NCI-H146 treated with DMSO at 0.1 percent for 48 hours (cell line): Measurements from ENCODE around the gene MEG3.
A peak's percentile ranks its signal among the peaks of the same experiment; 100 is the strongest.

Source experiments
- DNase-seq: peaks from one replicate; lab custom pipeline; 2025; ENCODE audit not compliant: unreplicated experiment; lab: John Stamatoyannopoulos, UW

MEG3 gene

DNA sequence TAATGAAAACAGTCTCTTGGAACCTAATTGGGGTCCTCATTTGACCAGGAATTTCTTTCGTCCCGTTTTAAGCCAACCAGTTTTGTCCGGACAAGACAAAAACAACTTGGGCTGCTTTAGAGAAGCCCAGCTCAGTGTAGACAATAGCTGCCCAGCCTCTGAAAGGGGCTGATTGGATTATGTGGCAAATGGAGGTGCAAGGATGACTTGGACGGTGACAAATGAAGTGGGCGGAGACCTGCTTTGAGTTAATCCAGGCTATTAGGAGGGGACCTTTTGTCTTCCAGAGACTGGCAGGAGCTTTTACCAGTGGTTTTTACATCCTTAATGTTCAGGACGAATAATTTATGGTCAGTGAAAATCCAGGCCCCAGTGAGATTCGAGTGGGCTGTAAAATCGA is 4.8 kb downstream of the MEG3 start:
- DNase-seq, result no peak

- no peak for DNase-seq
Measured at GRCh38 chr14:100832311-100832960, 6.5 kb downstream of the MEG3 start.

DNA sequence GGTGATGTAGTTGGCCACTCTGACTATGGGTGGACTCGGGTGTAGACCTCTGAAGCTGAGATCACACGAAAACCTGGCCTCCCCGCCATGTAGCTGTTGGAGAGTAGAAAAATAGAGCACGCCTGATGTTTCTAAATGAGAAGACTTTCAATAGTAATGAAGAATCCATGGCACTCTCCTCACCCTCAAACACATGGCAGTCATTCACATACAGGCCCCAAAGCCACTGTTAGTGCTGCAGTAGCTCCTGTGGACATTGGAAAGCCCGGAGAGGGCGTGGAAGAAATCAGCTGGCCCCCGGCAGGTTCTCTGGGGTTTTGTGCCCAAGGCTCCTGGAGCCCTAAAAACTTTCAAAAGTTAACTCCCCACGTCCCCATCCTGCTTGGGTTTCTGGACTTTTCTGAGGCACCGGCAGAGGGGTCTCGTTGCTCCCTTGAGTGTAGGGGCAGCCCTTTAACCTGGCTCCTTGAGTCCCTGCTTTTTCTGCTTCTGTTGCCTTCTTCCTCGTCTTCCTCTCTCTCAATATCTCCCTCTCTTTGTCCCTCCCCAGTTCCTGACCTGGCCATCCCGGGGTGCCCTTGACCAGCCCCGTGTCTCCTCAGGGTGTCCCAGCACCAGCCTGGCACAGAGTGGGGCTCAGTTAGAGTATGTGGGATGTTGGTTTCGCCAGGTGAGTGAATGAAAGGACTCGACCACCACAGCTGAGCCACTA is 8.3 kb downstream of the MEG3 start:
- no peak for DNase-seq

- no peak for DNase-seq
Measured at GRCh38 chr14:100834794-100835547, 9.1 kb downstream of the MEG3 start.

DNA sequence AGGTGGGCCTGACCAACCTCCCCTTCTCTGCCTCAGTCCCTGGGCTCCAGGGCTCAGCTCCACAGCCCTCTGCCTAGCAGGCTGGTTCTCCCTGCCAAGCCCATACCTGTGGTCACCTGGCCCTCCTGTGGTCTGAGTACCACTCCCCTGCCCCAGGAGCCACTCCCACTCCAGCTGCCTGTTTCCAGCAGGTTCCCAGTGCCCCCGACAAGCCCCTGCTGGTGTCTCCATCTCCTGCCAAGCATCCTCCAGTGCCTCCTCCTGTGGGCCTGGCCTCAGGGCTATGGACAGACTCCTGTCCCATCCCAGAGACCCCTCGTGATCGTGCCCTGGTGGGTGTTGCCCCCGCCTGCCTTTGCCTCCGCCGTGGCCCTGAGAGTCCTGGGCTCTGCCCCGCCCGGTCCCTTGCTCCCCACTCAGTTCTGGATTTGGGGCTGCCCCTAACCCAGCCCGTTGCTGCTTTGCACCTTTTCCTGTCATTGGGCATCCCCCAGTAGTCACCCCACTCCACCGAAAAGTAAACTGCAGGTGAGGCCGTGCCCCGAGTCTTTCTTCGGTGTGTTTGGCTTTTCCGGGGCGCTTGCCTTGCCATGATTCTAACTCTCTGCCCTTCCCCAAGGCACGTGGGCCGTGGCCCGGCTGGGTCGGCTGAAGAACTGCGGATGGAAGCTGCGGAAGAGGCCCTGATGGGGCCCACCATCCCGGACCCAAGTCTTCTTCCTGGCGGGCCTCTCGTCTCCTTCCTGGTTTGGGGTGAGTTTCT is 9.8 kb downstream of the MEG3 start:
- DNase-seq, result no peak

- DNase-seq, result no peak
Measured at GRCh38 chr14:100836311-100836805, 10.4 kb downstream of the MEG3 start.

DNA sequence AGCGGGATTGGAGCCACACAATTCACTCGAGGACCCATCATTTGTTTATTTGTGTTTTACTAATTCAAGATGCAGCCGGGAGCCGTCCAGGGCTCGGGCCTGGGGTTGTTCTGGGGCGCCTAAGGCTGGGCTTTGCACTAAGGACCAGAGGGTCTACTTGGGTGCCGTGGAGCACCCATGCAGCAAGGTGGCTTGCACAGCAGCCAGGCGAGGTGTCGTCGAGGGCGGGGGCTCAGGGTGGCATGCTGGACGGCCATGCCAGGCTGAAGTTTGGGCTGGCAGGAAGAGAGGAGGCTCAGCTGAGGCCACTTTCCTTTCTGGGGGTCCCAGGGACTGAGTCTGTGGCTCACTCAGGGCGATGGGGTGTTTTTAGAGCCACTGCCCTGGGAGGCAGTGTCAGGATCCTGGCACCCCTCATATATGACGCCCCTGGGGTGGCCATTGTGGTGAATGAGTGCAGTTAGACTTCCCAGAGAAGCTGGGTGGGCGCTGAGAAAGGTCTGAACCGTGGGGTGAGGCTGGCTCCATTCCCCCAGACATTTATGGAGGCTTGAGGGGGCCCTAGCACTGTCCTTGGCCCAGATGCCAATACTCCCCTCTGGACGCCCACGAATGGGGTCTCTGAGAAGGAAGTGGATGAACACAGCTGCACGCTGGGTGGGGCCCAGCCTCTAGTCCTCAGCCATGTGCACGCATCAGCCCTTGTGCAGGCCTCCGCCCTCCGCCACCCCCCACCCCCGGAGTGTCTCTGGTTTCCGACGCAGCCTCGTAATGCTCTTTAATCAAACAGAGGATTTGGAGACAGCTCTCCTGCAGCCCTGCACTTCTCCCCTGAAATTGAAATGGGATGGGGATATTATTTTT is 11.3 kb downstream of the MEG3 start:
- no peak for DNase-seq

- no peak for DNase-seq
Measured at GRCh38 chr14:100837805-100838350, 12.0 kb downstream of the MEG3 start.

- no peak for DNase-seq
Measured at GRCh38 chr14:100838493-100839314, 12.8 kb downstream of the MEG3 start.

GRCh38 chr14:100839315-100839585 is 13.3 kb downstream of the MEG3 start:
- no peak for DNase-seq

DNA sequence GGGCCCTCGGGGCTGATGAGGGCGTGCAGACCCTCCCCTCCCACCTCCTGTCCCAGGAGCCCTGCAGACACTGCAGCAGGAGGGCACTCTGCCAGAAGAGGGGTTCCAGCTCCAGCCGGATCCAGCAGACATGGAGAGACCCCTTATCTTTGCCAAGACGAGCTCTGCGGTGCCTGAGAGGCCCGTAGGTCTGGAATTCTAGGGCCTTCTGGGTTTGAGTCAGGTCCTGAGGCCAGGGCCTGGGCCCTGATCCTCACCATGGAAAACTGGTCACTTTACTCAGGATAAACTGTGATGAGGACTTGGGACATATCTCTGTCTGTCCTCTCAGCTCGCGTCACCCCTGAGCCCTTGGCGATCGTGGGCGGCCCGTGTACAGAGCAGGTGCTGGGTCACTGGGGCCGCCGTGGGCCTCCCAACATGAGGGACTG is 13.8 kb downstream of the MEG3 start:
- no peak for DNase-seq

GRCh38 chr14:100840286-100841065 is 14.6 kb downstream of the MEG3 start:
- no peak for DNase-seq

- DNase-seq, result no peak
Measured at GRCh38 chr14:100841066-100841760, 15.3 kb downstream of the MEG3 start.

- peak; percentile 84 for DNase-seq
Measured at GRCh38 chr14:100841761-100842403, 16.0 kb downstream of the MEG3 start.

DNA sequence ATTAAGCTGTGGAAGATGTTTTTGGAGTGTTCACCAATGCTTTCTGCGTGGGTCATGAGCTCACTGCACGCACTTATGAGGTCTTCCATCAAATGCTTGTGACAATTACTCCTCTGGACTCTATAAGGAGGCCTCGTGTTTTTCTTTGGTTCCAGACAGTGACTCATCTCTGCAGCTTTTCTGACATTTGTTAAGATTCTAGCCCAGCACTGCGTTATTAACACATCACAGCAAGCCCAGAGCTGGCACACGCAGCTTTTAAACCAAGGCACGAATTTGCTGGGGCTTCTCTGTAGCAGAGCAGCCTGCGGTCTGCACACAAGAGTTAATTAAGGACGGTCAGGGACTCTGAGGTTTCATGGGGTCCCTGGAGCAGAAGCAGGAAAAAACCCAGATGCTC is 16.9 kb downstream of the MEG3 start:
- no peak for DNase-seq

DNA sequence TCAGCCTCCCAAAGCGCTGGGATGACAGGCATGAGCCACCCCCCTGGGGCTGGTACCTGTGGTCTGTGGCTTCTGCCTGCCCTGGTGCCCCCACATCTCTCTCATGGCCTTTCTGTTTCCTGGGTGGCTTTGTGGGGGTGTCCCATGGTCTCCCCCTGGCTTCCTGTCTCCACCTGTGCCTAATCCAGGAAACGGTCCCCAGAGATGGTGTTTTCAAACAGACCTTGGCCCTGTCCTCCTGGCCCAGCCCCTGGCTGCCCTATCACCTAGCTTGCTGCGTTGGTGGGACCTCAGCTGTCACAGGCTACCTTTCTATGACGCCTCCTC is 18.1 kb downstream of the MEG3 start:
- no peak for DNase-seq

DNA sequence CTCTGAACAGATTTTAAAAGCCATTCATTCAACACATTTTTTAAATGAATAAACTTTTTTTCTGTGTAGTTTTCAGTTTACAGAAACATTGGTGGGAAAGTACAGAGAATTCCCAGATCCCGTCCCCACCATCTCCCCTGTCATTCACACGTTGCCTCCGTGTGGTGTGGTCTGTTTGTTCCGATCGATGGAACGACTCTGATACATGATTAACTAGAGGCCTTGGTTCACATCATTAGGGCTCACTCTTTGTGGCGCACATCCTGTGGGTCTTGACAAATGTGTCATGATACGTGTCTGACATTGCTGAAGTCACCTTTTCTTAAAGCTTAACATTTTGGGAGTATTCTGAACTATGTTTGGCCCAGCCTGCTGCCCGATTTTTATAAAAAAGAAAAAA is 18.5 kb downstream of the MEG3 start:
- no peak for DNase-seq

GRCh38 chr14:100844846-100845245 is 18.9 kb downstream of the MEG3 start:
- DNase-seq, result no peak
